ENCODE measurements around the gene OR51M1. TPM values are rescaled to one million over a fixed set of nuclear protein-coding genes. Genes with fewer than 3 reads are reported as not detected.
A peak's percentile ranks its signal among the peaks of the same experiment; 100 is the strongest.
"Not testable (repeated sequence)": the region's sequence is repeated elsewhere in the genome, so short reads cannot be mapped to it uniquely, and the experiment has no call there.

OR51M1 gene
- total RNA-seq, 1 experiment from 2014 or later = not detected

- not testable (repeated sequence) for H3K36me3 ChIP-seq (replicated peaks; ENCODE audit: control insufficient read depth, insufficient read depth, low read length); H3K4me3 ChIP-seq (ENCODE audit: insufficient read depth, low read depth, low read length); DNase-seq; H3K27me3 ChIP-seq (ENCODE audit: control insufficient read depth, insufficient read depth, low read length)
Observed at GRCh38 chr11:5366365-5366764, 17.2 kb upstream of the OR51M1 start.

GRCh38 chr11:5366856-5367255 lies 16.8 kb upstream of the OR51M1 start:
- H3K27me3 ChIP-seq (ENCODE audit: control insufficient read depth, insufficient read depth, low read length) = no peaks in the 10 kb centered on the region
- no peak for DNase-seq
- no peaks in the 10 kb centered on the region for H3K36me3 ChIP-seq (replicated peaks; ENCODE audit: control insufficient read depth, insufficient read depth, low read length)
- H3K4me3 ChIP-seq (ENCODE audit: insufficient read depth, low read depth, low read length) = no peak overlapping the region

- H3K27me3 ChIP-seq (ENCODE audit: control insufficient read depth, insufficient read depth, low read length) = no peaks in the 10 kb centered on the region
- no peaks in the 10 kb centered on the region for H3K36me3 ChIP-seq (replicated peaks; ENCODE audit: control insufficient read depth, insufficient read depth, low read length)
- no peak overlapping the region for H3K4me3 ChIP-seq (ENCODE audit: insufficient read depth, low read depth, low read length)
- no peak for DNase-seq
Observed at GRCh38 chr11:5367448-5368074, 16.1 kb upstream of the OR51M1 start.

- no peaks in the 10 kb centered on the region for H3K27me3 ChIP-seq (ENCODE audit: control insufficient read depth, insufficient read depth, low read length)
- H3K4me3 ChIP-seq (ENCODE audit: insufficient read depth, low read depth, low read length) = no peak overlapping the region
- no peak for DNase-seq
- H3K36me3 ChIP-seq (replicated peaks; ENCODE audit: control insufficient read depth, insufficient read depth, low read length) = no peaks in the 10 kb centered on the region
Observed at GRCh38 chr11:5368502-5369043, 15.0 kb upstream of the OR51M1 start.

- H3K4me3 ChIP-seq (ENCODE audit: insufficient read depth, low read depth, low read length) = no peak overlapping the region
- H3K27me3 ChIP-seq (ENCODE audit: control insufficient read depth, insufficient read depth, low read length) = no peaks in the 10 kb centered on the region
- DNase-seq = peak; percentile 22
- H3K36me3 ChIP-seq (replicated peaks; ENCODE audit: control insufficient read depth, insufficient read depth, low read length) = no peaks in the 10 kb centered on the region
Observed at GRCh38 chr11:5369789-5370188, 13.8 kb upstream of the OR51M1 start.

- Histone ChIP-seq H3K36me3 (replicated peaks; ENCODE audit: control insufficient read depth, insufficient read depth, low read length) (no peaks in the 10 kb centered on the region), H3K27me3 (ENCODE audit: control insufficient read depth, insufficient read depth, low read length) (no peaks in the 10 kb centered on the region), H3K4me3 (ENCODE audit: insufficient read depth, low read depth, low read length) (no peak overlapping the region)
- peak; percentile 64 for DNase-seq
Observed at GRCh38 chr11:5380740-5381342, 2.8 kb upstream of the OR51M1 start.

GRCh38 chr11:5384335-5384734 lies 723 bp downstream of the OR51M1 start:
- DNase-seq = no peak
- Histone ChIP-seq H3K4me3 (ENCODE audit: insufficient read depth, low read depth, low read length) (no peak overlapping the region), H3K27me3 (ENCODE audit: control insufficient read depth, insufficient read depth, low read length) (no peaks in the 10 kb centered on the region), H3K36me3 (replicated peaks; ENCODE audit: control insufficient read depth, insufficient read depth, low read length) (no peaks in the 10 kb centered on the region)

- Histone ChIP-seq H3K27me3 (ENCODE audit: control insufficient read depth, insufficient read depth, low read length) (no peaks in the 10 kb centered on the region), H3K36me3 (replicated peaks; ENCODE audit: control insufficient read depth, insufficient read depth, low read length) (no peaks in the 10 kb centered on the region), H3K4me3 (ENCODE audit: insufficient read depth, low read depth, low read length) (no peak overlapping the region)
- DNase-seq = no peak
Observed at GRCh38 chr11:5390210-5390609, 6.6 kb downstream of the OR51M1 start.

GRCh38 chr11:5394091-5394490 lies 10.5 kb downstream of the OR51M1 start:
- H3K4me3 ChIP-seq (ENCODE audit: insufficient read depth, low read depth, low read length) = no peak overlapping the region
- H3K27me3 ChIP-seq (ENCODE audit: control insufficient read depth, insufficient read depth, low read length) = no peaks in the 10 kb centered on the region
- DNase-seq = no peak
- H3K36me3 ChIP-seq (replicated peaks; ENCODE audit: control insufficient read depth, insufficient read depth, low read length) = no peaks in the 10 kb centered on the region

- H3K27me3 ChIP-seq (ENCODE audit: control insufficient read depth, insufficient read depth, low read length) = no peaks in the 10 kb centered on the region
- no peak overlapping the region for H3K4me3 ChIP-seq (ENCODE audit: insufficient read depth, low read depth, low read length)
Observed at GRCh38 chr11:5398936-5399335, 15.3 kb downstream of the OR51M1 start.

GRCh38 chr11:5405173-5405572 lies 21.6 kb downstream of the OR51M1 start:
- DNase-seq = no peak
- H3K4me3 ChIP-seq (ENCODE audit: insufficient read depth, low read depth, low read length) = no peak overlapping the region
- H3K36me3 ChIP-seq (replicated peaks; ENCODE audit: control insufficient read depth, insufficient read depth, low read length) = no peaks in the 10 kb centered on the region

More at GRCh38 chr11:5398936-5399335, 15.3 kb downstream of the OR51M1 start:
- no peak for DNase-seq
- H3K36me3 ChIP-seq (replicated peaks; ENCODE audit: control insufficient read depth, insufficient read depth, low read length) = no peaks in the 10 kb centered on the region

GRCh38 chr11:5420993-5421392 lies 37.4 kb downstream of the OR51M1 start:
- Histone ChIP-seq H3K36me3 (replicated peaks; ENCODE audit: control insufficient read depth, insufficient read depth, low read length) (no peaks in the 10 kb centered on the region), H3K27me3 (ENCODE audit: control insufficient read depth, insufficient read depth, low read length) (no peaks in the 10 kb centered on the region), H3K4me3 (ENCODE audit: insufficient read depth, low read depth, low read length) (no peak overlapping the region)
- DNase-seq = peak; percentile 28

More at GRCh38 chr11:5405173-5405572, 21.6 kb downstream of the OR51M1 start:
- H3K27me3 ChIP-seq (ENCODE audit: control insufficient read depth, insufficient read depth, low read length) = no peaks in the 10 kb centered on the region

GRCh38 chr11:5421811-5422210 lies 38.2 kb downstream of the OR51M1 start, which contains the start of gene OR51Q1:
Gene OR51Q1 (plus strand): TSS chr11:5422111. CDS start chr11:5422201, 90 bp downstream.
- Histone ChIP-seq H3K36me3 (replicated peaks; ENCODE audit: control insufficient read depth, insufficient read depth, low read length) (no peaks in the 10 kb centered on the region), H3K4me3 (ENCODE audit: insufficient read depth, low read depth, low read length) (no peak within 1 kb of the TSS), H3K27me3 (ENCODE audit: control insufficient read depth, insufficient read depth, low read length) (no peaks in the 10 kb centered on the region)
- DNase-seq = no peak

- no peaks in the 10 kb centered on the region for H3K27me3 ChIP-seq (ENCODE audit: control insufficient read depth, insufficient read depth, low read length)
- H3K36me3 ChIP-seq (replicated peaks; ENCODE audit: control insufficient read depth, insufficient read depth, low read length) = no peaks in the 10 kb centered on the region
- no peak overlapping the region for H3K4me3 ChIP-seq (ENCODE audit: insufficient read depth, low read depth, low read length)
- no peak for DNase-seq
Observed at GRCh38 chr11:5423131-5423530, 39.5 kb downstream of the OR51M1 start.

GRCh38 chr11:5441414-5441813 lies 57.8 kb downstream of the OR51M1 start, which contains the start of gene OR51I1:
Gene OR51I1 (minus strand): TSS chr11:5441514. CDS start chr11:5441514, 0 bp downstream.
- no peaks in the 10 kb centered on the region for H3K27me3 ChIP-seq (ENCODE audit: control insufficient read depth, insufficient read depth, low read length)
- no peak within 1 kb of the TSS for H3K4me3 ChIP-seq (ENCODE audit: insufficient read depth, low read depth, low read length)
- no peak for DNase-seq
- no peaks in the 10 kb centered on the region for H3K36me3 ChIP-seq (replicated peaks; ENCODE audit: control insufficient read depth, insufficient read depth, low read length)

Measured in H7 (cell line).